ENCODE results near the gene GMPS.
"Not testable (repeated sequence)": the region's sequence is repeated elsewhere in the genome, so short reads cannot be mapped to it uniquely, and the experiment has no call there.

GMPS gene

GRCh38 chr3:155870133-155870944 lies at the start of gene GMPS:
GMPS (plus strand) TSS chr3:155870650; CDS start chr3:155870871, 221 bp downstream.
- DNase-seq = peak; percentile 93 to 94

- DNase-seq = not testable (repeated sequence)
Observed at GRCh38 chr3:155828490-155829098, 41.9 kb upstream of the GMPS start.

DNA sequence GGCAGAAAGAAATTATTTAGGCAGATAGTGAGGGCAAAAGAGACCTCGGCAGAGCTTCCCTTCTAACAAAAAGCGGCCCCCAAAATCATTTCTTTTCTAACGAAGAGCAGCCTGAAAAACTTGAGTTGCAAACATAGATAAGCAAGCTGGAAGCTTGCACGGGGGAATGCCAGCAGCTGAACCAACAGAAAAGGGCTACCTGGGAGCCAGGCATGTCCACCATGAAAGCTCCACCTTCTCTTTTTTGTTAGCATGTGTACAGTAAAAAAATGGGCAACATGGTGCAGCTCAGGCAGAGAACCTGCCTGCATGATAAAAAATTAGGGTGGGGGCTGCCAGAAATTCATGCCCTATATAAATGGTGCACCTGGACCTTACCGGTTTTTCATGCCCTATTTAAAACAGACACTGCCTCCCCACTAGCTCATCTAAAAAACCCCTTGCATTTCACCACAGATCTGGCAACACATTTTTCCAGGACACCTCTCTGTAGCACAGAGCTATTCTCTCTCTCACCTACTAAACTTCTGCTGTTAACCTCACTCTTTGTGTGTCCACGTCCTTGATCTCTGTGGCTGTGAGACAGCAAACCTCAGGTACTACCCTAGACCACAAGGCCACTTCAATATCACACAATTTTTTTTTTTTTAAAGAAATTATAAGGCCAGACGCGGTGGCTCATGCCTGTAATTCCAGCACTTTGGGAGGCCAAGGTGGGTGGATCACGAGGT lies 34.9 kb upstream of the GMPS start:
- DNase-seq = no peak

GRCh38 chr3:155843569-155843968 lies 26.9 kb upstream of the GMPS start:
- no peak for DNase-seq

DNA sequence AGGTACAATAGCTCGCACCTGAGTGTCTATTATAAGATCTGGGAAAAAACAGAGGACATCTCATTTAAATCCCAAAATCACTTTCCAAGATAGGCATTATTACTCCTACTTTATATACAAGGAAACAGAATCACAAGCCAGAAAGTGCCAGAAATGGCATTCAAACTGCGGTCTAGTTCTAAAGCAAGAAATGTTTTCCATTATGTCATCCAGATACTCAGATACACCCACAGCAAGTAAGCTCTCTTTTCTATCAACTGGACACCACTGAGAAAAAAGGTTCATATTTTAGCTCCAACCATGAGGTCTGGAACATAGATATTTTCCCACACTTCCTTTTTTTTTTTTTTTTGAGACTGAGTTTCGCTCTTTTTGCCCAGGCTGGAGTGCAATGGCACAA lies 24.3 kb upstream of the GMPS start:
- no peak for DNase-seq

- no peak for DNase-seq
Observed at GRCh38 chr3:155847993-155848392, 22.5 kb upstream of the GMPS start.

DNA sequence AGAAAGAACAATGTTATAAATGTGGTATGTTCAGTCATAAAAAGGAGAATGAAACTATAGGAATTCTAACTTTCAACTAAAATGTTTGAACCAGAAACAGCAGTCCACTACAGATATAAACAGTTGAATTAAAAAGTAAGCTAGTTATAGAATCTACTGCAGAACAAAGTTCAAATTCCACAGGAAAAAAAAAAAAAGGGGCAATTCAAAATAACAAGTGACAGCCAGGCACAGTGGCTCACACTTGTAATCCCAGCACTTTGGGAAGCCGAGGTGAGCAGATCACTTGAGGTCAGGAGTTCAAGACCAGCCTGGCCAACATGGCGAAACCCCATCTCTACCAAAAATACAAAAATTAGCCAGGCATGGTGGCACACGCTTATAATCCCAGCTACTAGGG lies 21.0 kb upstream of the GMPS start:
- not testable (repeated sequence) for DNase-seq

- no peak for DNase-seq
Observed at GRCh38 chr3:155852341-155852740, 18.1 kb upstream of the GMPS start.

- DNase-seq = peak; percentile 11 to 18
Observed at GRCh38 chr3:155853214-155854140, 17.0 kb upstream of the GMPS start.

- DNase-seq = peak; percentile 95 to 97
Observed at GRCh38 chr3:155854141-155854940, 16.1 kb upstream of the GMPS start, which contains the start of gene SLC33A1. SLC33A1 (minus strand) TSS chr3:155854427; CDS start chr3:155853997, 430 bp downstream.

DNA sequence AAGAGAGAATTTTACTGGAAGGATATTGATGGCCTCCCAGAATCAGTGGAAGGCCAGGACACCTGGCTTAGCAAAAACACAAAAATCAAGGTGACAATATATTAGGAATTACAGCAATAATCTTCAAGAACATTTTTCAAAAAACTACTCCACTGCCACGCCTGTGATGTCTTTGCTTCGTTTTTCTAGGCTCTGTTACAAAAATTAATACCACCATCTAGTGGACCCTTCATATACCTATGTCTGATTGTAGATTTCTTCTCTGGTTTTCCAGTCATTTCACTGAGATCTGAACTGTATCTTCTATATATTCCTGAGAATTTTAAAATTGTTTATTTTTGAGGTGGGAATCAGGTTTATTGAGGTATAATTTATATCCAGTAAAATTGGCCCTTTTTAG lies 10.6 kb upstream of the GMPS start:
- no peak for DNase-seq

- DNase-seq = not testable (repeated sequence)
Observed at GRCh38 chr3:155860424-155860823, 10.0 kb upstream of the GMPS start.

- no peak for DNase-seq
Observed at GRCh38 chr3:155861476-155862183, 8.8 kb upstream of the GMPS start.

- DNase-seq = peak; percentile 30 to 45
Observed at GRCh38 chr3:155862290-155862982, 8.0 kb upstream of the GMPS start.

DNA sequence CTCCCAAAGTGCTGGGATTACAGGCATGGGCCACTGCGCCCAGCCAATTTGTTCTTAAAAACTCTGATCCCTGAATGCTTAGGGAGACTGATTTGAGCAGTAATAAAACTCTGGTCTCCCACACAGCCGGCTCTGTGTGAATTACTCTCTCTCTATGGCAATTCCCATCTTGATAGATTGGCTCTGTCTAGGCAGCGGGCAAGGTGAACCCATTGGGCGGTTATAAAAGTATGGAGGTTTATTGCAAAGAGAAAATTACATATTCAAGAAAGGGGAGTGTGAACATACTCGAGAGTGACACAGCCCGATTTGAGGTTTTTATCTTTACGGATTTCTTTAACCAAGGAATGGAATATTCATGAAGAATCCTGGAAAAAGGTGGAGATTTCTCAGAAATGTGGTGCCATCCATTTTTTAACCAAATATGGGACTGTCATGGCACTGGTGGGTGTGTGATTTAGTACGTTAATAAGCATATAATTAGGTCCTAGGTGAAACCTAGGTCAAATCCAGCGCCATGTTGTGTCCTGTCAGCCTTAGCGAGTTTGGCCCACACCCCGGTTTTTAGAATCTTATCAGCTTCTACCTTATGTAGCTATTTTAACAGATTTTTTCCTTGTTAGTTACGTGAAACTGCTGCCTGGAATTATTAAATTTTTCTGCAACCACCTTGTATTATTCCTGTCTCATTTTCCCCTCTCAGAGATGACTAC lies 7.2 kb upstream of the GMPS start:
- no peak for DNase-seq

- DNase-seq = no peak
Observed at GRCh38 chr3:155869691-155870090, 759 bp upstream of the GMPS start.

DNA sequence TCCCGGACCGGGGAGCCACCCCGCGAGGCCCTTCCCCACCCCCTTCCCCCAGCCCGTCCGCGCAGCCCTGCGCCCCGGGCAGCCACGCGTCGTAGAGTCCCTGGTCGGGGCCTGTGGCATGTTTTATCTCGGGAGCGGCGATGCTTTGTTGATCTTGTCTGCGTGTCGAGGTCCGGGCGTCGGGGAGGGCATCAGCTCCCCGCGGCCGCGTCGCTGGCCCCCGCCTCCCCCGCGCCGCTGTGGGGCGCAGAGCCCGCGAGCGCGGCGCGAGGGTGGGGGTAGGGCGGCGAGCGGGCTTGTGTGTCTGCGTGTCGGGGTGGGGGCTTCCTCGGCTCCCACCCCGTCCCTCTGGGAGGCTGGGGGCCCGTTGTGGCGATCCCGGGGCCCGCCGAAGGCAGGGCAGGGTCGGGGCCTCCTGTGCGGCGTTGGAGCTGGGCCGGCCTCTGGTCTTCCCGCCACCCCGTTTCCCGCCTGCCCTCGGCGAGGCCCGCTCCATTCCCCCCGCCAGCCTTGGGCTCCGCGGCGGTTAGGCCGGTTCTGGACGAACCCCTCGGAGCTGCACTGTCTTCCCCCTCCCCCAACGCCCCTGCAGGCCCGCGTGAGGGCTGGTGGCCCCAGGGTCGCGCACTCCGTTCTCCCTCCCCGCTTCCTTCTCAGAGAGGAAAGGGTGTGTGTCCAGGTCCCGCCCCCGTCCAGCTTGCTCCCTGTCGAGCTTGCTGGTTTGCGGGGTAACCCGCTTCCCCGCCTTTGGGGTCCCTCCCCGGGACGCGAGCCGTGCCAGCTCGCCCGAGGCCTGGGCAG lies 695 bp downstream of the GMPS start:
- DNase-seq = peak; percentile 33 to 34

DNA sequence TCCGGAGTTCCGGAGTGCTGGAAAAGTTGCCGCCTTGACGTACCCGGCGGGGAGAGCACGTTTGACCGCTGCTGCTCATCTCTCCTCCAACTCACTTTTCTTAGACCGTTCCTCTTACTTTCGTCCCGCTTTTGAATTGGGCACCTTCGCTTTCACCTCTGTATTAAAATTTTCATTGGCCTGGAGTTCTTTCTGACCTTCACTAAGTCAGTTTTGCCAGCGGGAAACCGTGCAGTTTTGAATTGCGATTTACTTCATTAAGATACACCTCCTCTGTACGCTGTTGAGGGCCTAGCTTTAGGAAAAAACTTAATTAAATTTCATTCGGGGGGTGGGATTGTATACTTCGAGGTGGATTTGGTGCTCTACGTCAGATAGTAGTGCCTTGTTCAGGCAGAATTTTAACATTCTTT lies 1.3 kb downstream of the GMPS start:
- DNase-seq = no peak
